ENCODE measurements around the gene LIN9.
"Not testable (repeated sequence)": the region's sequence is repeated elsewhere in the genome, so short reads cannot be mapped to it uniquely, and the experiment has no call there.

Gene LIN9

DNA sequence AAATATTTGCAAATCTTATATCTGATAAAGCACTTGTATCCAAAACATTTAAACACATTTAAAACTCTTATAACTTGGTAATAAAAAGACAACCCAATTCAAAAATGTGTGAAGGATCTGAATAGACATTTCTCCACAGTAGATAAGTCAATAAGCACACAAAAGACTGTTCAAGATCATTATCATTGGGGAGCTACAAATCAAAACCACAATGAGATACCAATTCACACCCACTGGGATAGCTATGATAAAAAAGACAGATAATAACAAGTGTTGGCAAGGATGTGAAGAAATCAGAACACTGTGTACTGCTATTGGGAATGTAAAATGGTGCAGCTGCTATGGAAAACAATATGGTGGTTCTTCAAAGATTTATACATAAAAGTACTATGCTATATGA lies 5.1 kb upstream of the LIN9 start:
- no peak for DNase-seq

- DNase-seq: no peak
Measured at GRCh38 chr1:226312065-226312464, 3.1 kb upstream of the LIN9 start.

GRCh38 chr1:226311376-226311775 lies 2.4 kb upstream of the LIN9 start:
- DNase-seq: no peak

DNA sequence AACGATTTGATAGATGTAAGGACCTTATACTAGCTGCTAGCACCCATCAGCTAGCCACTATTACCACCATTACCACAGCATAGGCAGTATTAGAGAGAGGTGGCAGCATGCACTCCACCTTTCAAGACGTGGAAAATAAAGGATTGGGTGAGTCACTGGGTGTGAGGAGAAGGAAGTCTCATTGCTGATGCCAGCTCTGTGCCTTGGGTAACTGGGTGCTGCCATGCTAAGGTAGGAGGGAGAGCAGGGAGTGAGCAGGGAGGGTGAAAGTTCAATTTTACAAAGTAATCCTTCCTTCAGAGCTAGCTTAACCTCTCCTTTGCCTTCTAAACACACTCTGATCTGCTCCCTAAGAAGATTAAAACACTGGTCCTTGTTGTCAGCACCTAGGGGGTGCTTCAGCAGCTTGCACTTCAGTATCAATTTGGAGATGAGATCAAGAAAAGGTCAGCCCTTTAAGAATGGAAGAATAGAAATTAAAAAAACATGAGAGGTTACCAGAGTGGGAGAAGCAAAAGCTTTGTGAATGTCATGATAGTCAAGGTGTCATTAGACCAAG lies 1.8 kb upstream of the LIN9 start:
- DNase-seq: no peak

DNA sequence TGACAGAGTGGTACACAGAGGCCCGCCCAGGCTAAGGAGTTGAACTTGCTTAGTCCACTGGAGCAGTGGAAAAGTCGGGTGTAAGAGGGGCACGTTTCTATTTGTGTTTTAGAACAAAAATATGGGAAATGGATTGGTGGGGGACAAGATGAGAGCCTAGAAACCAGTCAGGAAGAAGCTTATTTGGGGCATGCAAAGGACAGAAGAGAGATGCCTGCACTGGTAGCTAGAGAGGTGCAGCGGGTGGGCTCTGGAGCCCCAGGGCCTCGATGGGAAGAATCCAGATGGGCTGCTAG lies 1.2 kb upstream of the LIN9 start:
- DNase-seq: no peak

DNA sequence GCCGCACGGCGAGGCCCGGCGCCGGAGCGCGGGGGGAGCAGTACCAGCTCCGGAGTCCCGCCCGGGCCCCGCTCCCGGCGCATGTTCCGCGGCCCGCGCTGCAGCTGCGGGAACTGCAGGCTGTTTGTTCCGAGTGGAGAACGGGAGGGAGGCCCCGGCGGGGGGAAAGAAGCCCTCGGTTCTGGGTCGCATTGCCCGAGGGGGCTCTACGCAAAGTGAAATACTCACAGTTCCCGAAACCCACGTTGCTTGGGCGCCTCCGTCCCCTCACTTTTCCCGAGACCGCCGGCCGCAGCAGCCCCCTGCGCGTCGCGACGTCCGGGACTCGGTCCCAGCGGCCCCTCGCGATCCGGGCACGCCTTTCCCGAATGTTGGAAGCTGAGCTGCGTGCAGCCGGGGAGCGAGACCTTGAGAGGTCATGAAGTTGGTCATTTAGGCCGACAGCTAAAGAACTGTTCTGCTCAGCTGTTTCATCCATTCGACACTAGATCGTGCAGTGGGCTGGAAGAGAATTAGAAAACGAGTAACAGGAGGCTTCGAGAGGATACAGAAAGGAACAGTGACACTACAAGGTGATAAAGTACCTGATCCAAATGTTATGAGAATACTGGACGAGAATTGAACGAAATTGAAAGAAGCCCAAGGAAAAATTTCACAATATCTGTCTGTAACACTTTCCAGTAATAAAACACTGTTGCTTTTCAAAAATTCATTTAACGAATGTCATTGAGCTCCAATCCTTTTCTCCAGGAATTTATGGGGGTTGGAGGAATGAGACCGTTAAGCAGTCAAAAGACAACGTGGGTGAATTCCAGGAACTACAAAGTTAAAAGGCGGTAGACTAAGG lies 657 bp upstream of the LIN9 start:
- DNase-seq: no peak

DNA sequence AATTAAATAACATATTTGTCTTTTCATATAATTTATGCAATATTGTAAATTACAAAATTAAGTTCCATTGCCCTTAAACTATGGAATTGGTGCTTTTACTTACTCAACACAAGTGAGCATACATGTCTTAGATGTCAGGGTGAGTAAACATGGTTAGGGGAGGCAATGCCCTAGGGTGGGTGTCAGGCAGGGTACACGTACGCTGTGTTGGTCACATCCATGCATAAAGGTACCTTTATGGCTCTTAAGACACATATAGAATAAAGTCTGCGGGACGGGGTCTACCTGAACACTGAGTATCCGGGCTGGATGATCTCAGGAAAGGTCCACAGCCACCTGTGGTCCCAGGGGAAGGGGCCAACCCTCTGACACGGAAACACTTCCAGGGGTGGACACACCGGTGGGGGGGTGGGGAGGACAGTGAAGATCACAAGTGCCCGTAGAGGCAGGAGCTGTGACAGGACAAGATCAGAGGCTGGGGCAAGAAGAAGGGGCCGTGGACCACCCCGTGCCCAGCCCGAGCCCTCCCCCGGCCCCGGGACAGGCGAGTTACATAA lies 720 bp downstream of the LIN9 start:
- no peak for DNase-seq

DNA sequence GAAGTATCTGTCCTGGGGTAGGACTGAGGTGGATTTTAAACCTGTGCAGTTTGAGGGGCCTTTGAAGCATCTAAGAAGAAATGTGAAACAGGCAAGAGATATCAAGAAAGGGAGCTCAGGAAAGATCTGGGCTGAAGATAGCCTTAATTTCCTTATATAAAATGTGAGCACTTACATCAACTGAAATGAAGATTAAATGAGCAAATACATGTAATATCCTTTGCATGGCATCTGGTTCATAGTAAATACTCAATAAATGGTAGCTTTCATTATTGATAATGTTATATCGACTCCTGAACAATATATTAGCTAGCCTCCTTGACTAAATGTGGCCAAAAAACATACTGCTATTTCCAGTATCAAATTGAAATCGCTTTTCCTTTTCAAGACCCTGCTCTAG lies 2.5 kb downstream of the LIN9 start:
- no peak for DNase-seq

DNA sequence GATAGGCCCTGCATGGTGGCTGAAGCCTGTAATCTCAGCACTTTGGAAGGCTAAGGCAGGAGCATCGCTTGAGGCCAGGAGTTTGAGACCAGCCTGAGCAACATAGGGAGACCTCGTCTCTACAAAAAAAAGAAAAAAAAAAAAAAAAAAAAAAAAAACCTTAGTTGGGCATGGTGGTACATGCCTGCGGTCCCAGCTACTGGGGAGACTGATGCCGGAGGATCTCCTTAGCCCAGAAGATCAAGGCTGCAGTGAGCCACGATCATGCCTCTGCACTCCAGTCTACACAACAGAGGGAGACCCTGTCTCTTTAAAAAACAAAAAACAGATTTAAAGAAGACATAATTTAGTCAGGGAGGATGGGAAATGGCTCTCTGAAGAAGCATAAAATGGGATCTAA lies 3.8 kb downstream of the LIN9 start:
- no peak for DNase-seq

DNA sequence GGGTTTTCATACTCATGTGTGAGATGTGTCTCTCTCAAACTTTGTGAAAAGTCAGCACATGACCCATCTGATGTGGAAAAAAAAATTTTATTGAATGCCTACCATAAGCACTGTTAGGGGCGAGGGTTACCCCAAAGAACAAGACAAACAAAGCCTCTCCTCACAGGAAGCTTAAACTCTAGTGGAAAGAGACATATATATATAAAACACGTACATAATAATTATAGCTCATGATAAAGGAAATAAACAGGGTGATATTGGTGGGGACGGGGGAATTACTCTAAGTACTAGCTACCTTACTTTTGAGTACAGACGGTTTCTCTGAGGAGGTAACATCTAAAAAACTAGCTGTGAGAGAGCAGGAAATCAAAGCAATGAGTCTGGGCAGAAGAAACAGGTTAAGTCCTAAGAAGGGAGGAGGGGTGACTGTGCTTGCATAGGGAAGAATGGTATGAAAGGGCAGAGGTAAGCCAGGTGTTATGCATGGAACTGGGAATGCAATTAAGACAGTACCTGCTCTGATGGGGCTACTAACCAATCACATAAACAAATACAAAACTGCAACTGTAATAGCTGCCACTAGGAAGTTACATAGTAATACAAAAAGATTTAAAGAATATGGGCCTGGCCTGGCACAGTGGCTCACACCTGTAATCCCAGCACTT lies 4.5 kb downstream of the LIN9 start:
- no peak for DNase-seq

- no peak for DNase-seq
Measured at GRCh38 chr1:226302731-226303130, 6.2 kb downstream of the LIN9 start.

GRCh38 chr1:226296911-226297310 lies 12.1 kb downstream of the LIN9 start:
- DNase-seq: no peak

GRCh38 chr1:226293553-226293920 lies 15.4 kb downstream of the LIN9 start:
- no peak for DNase-seq

DNA sequence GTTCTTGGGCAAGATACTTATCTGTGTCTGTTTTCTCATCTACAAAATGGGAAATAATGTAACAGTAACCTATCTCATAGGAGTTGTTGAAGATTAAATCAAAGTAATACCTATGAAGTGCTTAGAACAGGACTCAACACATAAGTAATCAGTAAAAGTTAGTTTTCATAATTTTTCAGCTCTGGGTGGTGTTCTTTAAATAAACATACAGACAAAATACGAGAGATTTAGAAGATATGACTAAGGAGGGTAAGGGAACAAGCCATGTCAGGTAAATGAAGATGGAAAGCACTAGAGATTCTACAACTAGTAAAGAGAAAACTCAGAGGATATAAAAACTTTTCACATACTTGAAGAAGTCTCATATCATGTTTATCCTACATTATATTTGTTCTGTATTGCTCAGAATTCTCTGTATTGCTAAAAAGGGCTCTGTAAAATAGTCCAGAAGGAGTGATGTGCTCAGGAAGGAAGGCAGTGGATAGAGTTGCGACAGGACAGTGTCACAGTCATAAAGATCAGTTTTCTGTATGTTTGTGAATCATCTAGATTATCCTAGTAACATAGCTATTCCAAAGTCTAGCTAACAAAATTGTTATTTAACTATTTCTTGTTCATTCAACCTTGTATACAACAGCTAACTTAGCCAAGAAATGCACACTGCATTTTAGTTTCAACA lies 16.0 kb downstream of the LIN9 start:
- DNase-seq: no peak

DNA sequence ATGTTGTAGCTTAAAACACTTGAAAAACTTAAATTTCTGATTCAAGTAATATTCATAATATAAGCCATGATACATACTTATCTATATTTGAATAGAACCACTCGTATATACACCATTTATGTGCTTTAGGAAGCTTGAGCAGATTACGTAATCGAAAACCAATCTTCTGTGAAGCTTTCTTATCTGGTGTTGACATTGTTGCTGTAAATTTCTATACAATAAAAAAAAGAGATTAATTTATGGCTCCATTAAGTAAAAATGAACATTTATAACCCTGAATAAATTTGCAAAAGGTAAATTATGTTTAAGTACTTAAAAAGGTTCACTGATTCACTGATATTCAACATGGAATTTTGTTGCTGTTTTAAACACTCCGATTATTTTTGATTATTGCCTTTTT lies 21.4 kb downstream of the LIN9 start:
- no peak for DNase-seq

DNA sequence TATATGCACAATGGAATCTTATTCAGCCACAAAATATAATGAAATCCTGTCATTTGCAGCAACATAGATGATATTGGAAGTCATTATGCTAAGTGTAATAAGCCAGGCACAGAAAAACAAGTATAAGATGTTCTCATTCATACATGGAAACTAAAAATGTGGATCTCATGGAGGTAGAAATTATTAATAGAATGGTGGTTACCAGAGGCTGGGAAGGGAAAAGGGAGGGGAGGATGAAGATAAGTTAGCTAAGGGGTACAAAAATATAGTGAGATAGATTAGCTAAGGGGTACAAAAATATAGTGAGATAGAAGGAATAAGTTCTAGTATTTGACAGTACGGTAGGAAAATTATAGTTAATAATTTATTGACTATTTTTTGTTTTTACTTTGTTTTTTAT lies 27.9 kb downstream of the LIN9 start:
- DNase-seq: no peak

- DNase-seq: no peak
Measured at GRCh38 chr1:226279498-226279897, 29.5 kb downstream of the LIN9 start.

GRCh38 chr1:226277897-226278296 lies 31.1 kb downstream of the LIN9 start:
- no peak for DNase-seq

GRCh38 chr1:226276987-226277386 lies 32.0 kb downstream of the LIN9 start:
- DNase-seq: no peak

DNA sequence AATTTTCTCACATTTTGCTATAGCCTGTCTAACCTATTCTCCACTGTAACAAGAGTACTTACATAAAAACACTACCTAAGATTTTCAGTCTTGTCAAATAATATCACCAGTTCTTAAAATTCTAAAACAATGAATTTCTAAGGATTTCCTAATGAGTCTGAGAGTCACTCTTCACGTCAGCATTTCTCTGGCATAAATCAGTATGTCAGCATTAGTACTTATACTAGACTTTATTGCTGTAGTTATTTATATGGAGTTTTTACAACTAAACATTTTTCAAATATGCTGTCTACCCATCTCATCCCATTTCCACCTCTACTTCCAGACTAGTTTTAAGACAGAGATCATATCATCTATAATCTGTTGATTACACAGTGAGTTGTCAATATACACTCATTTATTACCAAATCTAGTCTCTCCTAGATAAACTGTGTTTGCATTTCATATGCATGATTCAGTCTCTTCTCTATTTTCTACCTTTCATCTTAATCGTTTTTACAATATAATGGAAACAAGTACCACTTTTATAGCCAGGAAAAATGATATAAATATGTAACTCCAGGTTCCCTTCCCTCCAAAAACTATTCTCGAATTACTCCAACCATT lies 32.8 kb downstream of the LIN9 start:
- no peak for DNase-seq

DNA sequence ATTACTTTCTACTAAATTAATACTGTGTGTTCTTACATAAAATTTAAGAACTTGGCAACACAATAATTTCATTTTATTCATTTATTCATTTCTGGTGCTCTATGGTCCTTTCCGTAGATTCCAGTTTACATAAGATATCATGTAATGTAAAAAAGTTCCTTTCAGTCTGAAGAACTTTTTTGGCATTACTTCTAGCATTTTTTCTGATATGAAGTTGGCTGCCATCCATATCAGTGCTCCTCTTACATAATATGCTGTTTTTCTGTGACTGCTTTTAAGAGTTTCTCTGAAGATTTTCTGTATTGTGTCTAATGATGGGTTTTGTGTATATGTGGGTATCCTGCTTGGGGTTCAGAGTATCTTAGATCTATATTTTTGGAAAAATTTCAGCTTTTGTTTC lies 34.8 kb downstream of the LIN9 start:
- no peak for DNase-seq

- not testable (repeated sequence) for DNase-seq
Measured at GRCh38 chr1:226272233-226272902, 36.6 kb downstream of the LIN9 start.

All from NCI-H510A (cell line).